PC-3 (cell line): ENCODE measurements around the gene KLK8. TPM values are rescaled to one million over a fixed set of nuclear protein-coding genes. Genes with fewer than 3 reads are reported as not detected.

ENCODE experiments used
- ATAC-seq: fragments of 200-7000 bp; cut with Tn5 transposase; 2 replicates; pipeline ENCODE4 v1.9.1; 2020; ENCODE audit warnings: mild to moderate bottlenecking, moderate library complexity
- Bru-seq: library from RNA; stranded (reverse); fragments of 400-500 nt; gene quantifications from one replicate; lab custom pipeline; 2021; lab: Mats Ljungman, UMichigan
- BruChase-seq, 2 experiments: library from RNA; stranded (reverse); fragments of 400-500 nt; gene quantifications; one replicate each; lab custom pipeline; 2021; lab: Mats Ljungman, UMichigan
- BruUV-seq: library from RNA; stranded (reverse); fragments of 400-500 nt; replicated peaks from 2 replicates; lab custom pipeline; 2021; lab: Mats Ljungman, UMichigan
- CTCF ChIA-PET: fragments of 300-600 bp; sonication (Branson Sonifier 250); formaldehyde crosslinking; loops from one replicate; lab custom pipeline; 2022; ENCODE audit warnings: antibody characterized with exemption; lab: Charles Lee
- POLR2A ChIA-PET: fragments of 300-600 bp; sonication (Branson Sonifier 250); formaldehyde crosslinking; loops from one replicate; lab custom pipeline; 2022; ENCODE audit warnings: antibody characterized with exemption; ENCODE audit not compliant: unreplicated experiment; lab: Charles Lee
- DNase-seq: peaks from one replicate; pipeline ENCODE4 v3.0.0-alpha.2; 2015
- H2AFZ ChIP-seq: fragments of 300-600 bp; sonication (generic); 2 replicates; pipeline ENCODE4 v1.6.0; 2016; ENCODE audit warnings: antibody characterized with exemption, low read length
- H3F3A ChIP-seq: fragments of 300-600 bp; sonication (generic); one replicate; pipeline ENCODE4 v1.6.0; 2017; ENCODE audit warnings: antibody characterized with exemption, low read length, control low read depth, mild to moderate bottlenecking; ENCODE audit not compliant: unreplicated experiment
- H3K27ac ChIP-seq: fragments of 300-600 bp; sonication (generic); 2 replicates; pipeline ENCODE4 v1.5.1; 2016; ENCODE audit warnings: mild to moderate bottlenecking, low read length
- H3K27me3 ChIP-seq: fragments of 300-600 bp; sonication (generic); 2 replicates; pipeline ENCODE4 v1.6.1; 2016; ENCODE audit warnings: low read length, mixed read lengths
- H3K36me3 ChIP-seq: fragments of 300-600 bp; sonication (generic); 2 replicates; pipeline ENCODE4 v1.6.1; 2016; ENCODE audit warnings: low read depth, mixed run types, low read length, mixed read lengths
- H3K4me1 ChIP-seq: fragments of 300-600 bp; sonication (generic); 2 replicates; pipeline ENCODE4 v1.5.1; 2016; ENCODE audit warnings: low read length; ENCODE audit not compliant: insufficient read depth
- H3K4me2 ChIP-seq: fragments of 300-600 bp; sonication (generic); 2 replicates; pipeline ENCODE4 v1.6.0; 2016; ENCODE audit warnings: low read length
- H3K4me3 ChIP-seq: fragments of 300-600 bp; sonication (generic); 2 replicates; pipeline ENCODE4 v1.5.1; 2016; ENCODE audit warnings: mild to moderate bottlenecking, low read length, mixed read lengths
- H3K79me2 ChIP-seq: fragments of 300-600 bp; sonication (generic); 2 replicates; pipeline ENCODE4 v1.6.1; 2017; ENCODE audit warnings: low read length, mixed read lengths
- H3K9ac ChIP-seq: fragments of 300-600 bp; sonication (generic); 2 replicates; pipeline ENCODE4 v1.6.0; 2016; ENCODE audit warnings: mild to moderate bottlenecking, low read length
- H3K9me2 ChIP-seq: fragments of 300-600 bp; sonication (generic); replicated peaks from 2 replicates; pipeline ENCODE4 v1.6.1; 2016; ENCODE audit warnings: mixed run types, low read length, mixed read lengths
- H3K9me3 ChIP-seq: fragments of 300-600 bp; sonication (generic); 2 replicates; pipeline ENCODE4 v1.6.1; 2016; ENCODE audit warnings: low read length, mixed read lengths
- H4K20me1 ChIP-seq: fragments of 300-600 bp; sonication (generic); 2 replicates; pipeline ENCODE4 v1.6.1; 2016; ENCODE audit warnings: low read length, mixed read lengths
- CTCF ChIP-seq: fragments of 300-600 bp; sonication (generic); conservative IDR thresholded peaks from 2 replicates; pipeline ENCODE4 v1.5.1; 2017; ENCODE audit warnings: antibody characterized with exemption, low read depth, mild to moderate bottlenecking, low read length
- EZH2 ChIP-seq: fragments of 300-600 bp; sonication (generic); IDR thresholded peaks from one replicate; pipeline ENCODE4 v1.6.1; 2017; ENCODE audit warnings: antibody characterized with exemption, mild to moderate bottlenecking, low read length; ENCODE audit not compliant: unreplicated experiment
- EZH2phosphoT487 ChIP-seq: fragments of 300-600 bp; sonication (generic); IDR thresholded peaks from 2 replicates; pipeline ENCODE4 v1.6.1; 2018; ENCODE audit warnings: mild to moderate bottlenecking, antibody characterized with exemption, low read length, borderline replicate concordance
- intact Hi-C: fragments of 100-400 bp; cut with micrococcal nuclease; formaldehyde crosslinking; loops from 2 replicates; pipeline ENCODE4 v1.9.0; 2023
- long read RNA-seq: library from polyadenylated mRNA; unstranded; transcript quantifications from one replicate; pipeline ENCODE4 v2.0.0, GENCODE V29; 2021; ENCODE audit not compliant: unreplicated experiment
- total RNA-seq: library from RNA; depleted of rRNA; stranded (reverse); fragments of >200 nt; gene quantifications from 2 replicates; pipeline ENCODE4 v1.2.3, GENCODE V29; 2014; rRNA removed

Gene KLK8, protein sequence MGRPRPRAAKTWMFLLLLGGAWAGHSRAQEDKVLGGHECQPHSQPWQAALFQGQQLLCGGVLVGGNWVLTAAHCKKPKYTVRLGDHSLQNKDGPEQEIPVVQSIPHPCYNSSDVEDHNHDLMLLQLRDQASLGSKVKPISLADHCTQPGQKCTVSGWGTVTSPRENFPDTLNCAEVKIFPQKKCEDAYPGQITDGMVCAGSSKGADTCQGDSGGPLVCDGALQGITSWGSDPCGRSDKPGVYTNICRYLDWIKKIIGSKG
- 2.3 TPM in 1 of 2 replicates, not detected in the other for total RNA-seq
- percentile 19 among the genes with signal in this experiment for Bru-seq, nascent RNA
- percentile 14 among the genes with signal in this experiment for BruChase-seq, experiment 1, labeled RNA remaining after a 6-hour chase
- BruChase-seq, experiment 2, labeled RNA remaining after a 2-hour chase = not detected
- long read RNA-seq = 0 reads

GRCh38 chr19:51001515-51001914, at the start of gene KLK8:
Gene KLK8 (minus strand): TSS chr19:51001604. CDS start chr19:51001167, 437 bp downstream.
- intact Hi-C loops = no loop called here
- H3K9me3 ChIP-seq = no peaks in the 10 kb centered on the region
- ChIA-PET CTCF (no interaction called here), POLR2A (no interaction called here)
- H3K4me1 ChIP-seq = peaks cover 11% of the 10 kb centered on the region
- no peaks in the 10 kb centered on the region for H3F3A ChIP-seq
- H3K4me2 ChIP-seq = peak within 1 kb of the TSS; percentile 44
- no peaks in the 10 kb centered on the region for H3K79me2 ChIP-seq
- no peaks in the 10 kb centered on the region for H3K9me2 ChIP-seq
- no peaks in the 10 kb centered on the region for H3K36me3 ChIP-seq
- peaks cover 3% of the 10 kb centered on the region; the same call in 1 of the 2 replicates for H3K27me3 ChIP-seq
- H4K20me1 ChIP-seq = no peaks in the 10 kb centered on the region
- BruUV-seq = no TSS peak
- DNase-seq (no peak), ATAC-seq (no peak)
- H3K4me3 ChIP-seq = peak within 1 kb of the TSS; percentile 14; the same call in 1 of the 2 replicates
- peak within 1 kb of the TSS; percentile 40; the same call in 1 of the 2 replicates for H2AFZ ChIP-seq
- H3K27ac ChIP-seq = no peak within 1 kb of the TSS
- TF ChIP-seq CTCF (no peak), EZH2 (no peak), EZH2phosphoT487 (no peak)
- no peak within 1 kb of the TSS for H3K9ac ChIP-seq

DNA sequence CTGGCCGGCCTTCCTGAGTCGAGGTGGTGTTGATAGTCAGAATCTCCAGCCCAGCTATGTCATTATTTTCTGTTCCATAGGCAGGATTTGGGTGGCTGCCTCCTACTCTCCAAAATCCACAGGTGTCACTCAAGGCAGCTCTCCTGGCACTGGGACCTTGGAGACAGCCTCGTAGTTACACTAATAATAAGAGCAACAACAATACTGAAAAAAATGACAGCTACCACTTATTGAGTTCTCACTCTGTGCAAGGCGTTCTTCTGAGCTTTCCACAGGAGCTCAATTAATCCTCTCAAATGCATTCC, 45.6 kb upstream of the KLK8 start:
- no TSS peak for BruUV-seq
- no peaks in the 10 kb centered on the region for H3K4me1 ChIP-seq
- H3K4me3 ChIP-seq = no peak overlapping the region
- H3K4me2 ChIP-seq = no peak overlapping the region
- H4K20me1 ChIP-seq = no peaks in the 10 kb centered on the region
- TF ChIP-seq EZH2phosphoT487 (no peak), CTCF (no peak), EZH2 (no peak)
- H3K27ac ChIP-seq = no peak overlapping the region
- POLR2A ChIA-PET = no interaction called here
- intact Hi-C loops = no loop called here
- CTCF ChIA-PET = interaction anchor here (0.7 kb wide), 1 partner anchor 111 kb away, joined by 4 read pairs; no protein-coding TSS in a partner anchor
- H3K36me3 ChIP-seq = no peaks in the 10 kb centered on the region
- no peaks in the 10 kb centered on the region for H3F3A ChIP-seq
- no peak overlapping the region for H2AFZ ChIP-seq
- H3K79me2 ChIP-seq = no peaks in the 10 kb centered on the region
- ATAC-seq = no peak
- no peaks in the 10 kb centered on the region for H3K9me3 ChIP-seq
- H3K9me2 ChIP-seq = no peaks in the 10 kb centered on the region
- H3K27me3 ChIP-seq = no peaks in the 10 kb centered on the region
- H3K9ac ChIP-seq = no peak overlapping the region
- no peak for DNase-seq

- no peak for DNase-seq
- intact Hi-C loops = no loop called here
These were observed 42.9 kb upstream of the KLK8 start for GRCh38 chr19:51044327-51044726.

More at GRCh38 chr19:51044327-51044726, 42.9 kb upstream of the KLK8 start:
- no peaks in the 10 kb centered on the region for H3K36me3 ChIP-seq
- ChIA-PET CTCF (no interaction called here), POLR2A (no interaction called here)
- H3K9me2 ChIP-seq = no peaks in the 10 kb centered on the region
- no peak overlapping the region for H3K27ac ChIP-seq
- no peaks in the 10 kb centered on the region for H3F3A ChIP-seq
- no peaks in the 10 kb centered on the region for H4K20me1 ChIP-seq
- ATAC-seq = no peak
- H3K4me3 ChIP-seq = no peak overlapping the region
- H3K79me2 ChIP-seq = no peaks in the 10 kb centered on the region
- no peak overlapping the region for H2AFZ ChIP-seq
- no peaks in the 10 kb centered on the region for H3K4me1 ChIP-seq
- H3K27me3 ChIP-seq = no peaks in the 10 kb centered on the region
- no peaks in the 10 kb centered on the region for H3K9me3 ChIP-seq
- no peak overlapping the region for H3K4me2 ChIP-seq
- H3K9ac ChIP-seq = no peak overlapping the region
- no peak for TF ChIP-seq EZH2
- TF ChIP-seq EZH2phosphoT487 = no peak
- no peak for TF ChIP-seq CTCF
- BruUV-seq = no TSS peak
